WERI-Rb-1 (cell line): ENCODE measurements around the gene B4GALT3.

Experiments
- DNase-seq: peaks from one replicate; pipeline ENCODE4 v3.0.0-alpha.2; 2020
- H3K27ac ChIP-seq: fragments of 250-450 bp; sonication (Bioruptor Pico); 2 replicates; pipeline ENCODE4 v1.5.1; 2020; ENCODE audit warnings: mild to moderate bottlenecking, moderate library complexity
- H3K27me3 ChIP-seq: fragments of 250-450 bp; sonication (Bioruptor Pico); 2 replicates; pipeline ENCODE4 v1.5.1; 2021; ENCODE audit warnings: mild to moderate bottlenecking, low read depth, moderate library complexity; ENCODE audit not compliant: insufficient read depth, severe bottlenecking
- H3K36me3 ChIP-seq: fragments of 250-450 bp; sonication (Bioruptor Pico); 2 replicates; pipeline ENCODE4 v1.5.1; 2020; ENCODE audit warnings: mild to moderate bottlenecking, moderate library complexity
- H3K4me3 ChIP-seq: 2 replicates; pipeline ENCODE4 v1.5.1; 2011; ENCODE audit warnings: low read depth, mild to moderate bottlenecking, control low read depth, low read length
- H3K9me3 ChIP-seq: fragments of 250-450 bp; sonication (Bioruptor Pico); 2 replicates; pipeline ENCODE4 v1.5.1; 2021; ENCODE audit warnings: mild to moderate bottlenecking, moderate library complexity; ENCODE audit not compliant: severe bottlenecking
- TF ChIP-seq, protein P1 (sequence below): IDR thresholded peaks from 2 replicates; pipeline ENCODE4 v1.5.1; 2011; ENCODE audit warnings: low read depth, mild to moderate bottlenecking, control low read depth, inconsistent platforms, low read length

Gene B4GALT3

DNA sequence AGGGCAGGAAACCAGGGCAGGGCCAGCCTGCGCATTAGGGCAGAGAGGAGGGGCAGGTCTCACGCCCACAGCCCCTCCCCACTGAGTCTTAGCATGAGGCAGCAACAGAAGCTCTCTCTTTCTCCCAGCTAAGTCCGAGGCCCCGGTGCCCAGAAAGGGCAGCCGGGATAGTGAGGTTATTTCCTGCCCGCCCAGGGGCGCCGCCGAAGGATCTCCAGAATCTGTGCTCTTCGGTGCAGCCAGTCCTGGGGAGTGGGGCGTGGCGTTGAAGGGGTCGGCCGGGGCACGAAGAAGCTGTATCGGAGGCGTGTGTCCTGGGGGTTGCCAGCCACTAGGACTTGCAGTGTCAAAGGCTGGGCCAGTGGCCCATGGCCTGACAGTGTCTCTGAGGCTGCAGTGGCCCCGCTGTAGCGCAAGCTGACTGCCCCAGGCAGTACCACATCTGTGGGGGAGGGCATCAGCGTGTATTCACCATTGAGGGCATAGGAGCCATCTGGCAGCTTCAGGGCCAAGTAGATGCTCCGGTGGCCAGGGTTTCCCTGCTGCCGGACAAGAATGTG, 13.7 kb upstream of the B4GALT3 start:
- H3K27me3 ChIP-seq: no peaks in the 10 kb centered on the region
- H3K9me3 ChIP-seq: no peaks in the 10 kb centered on the region
- no peak overlapping the region for H3K27ac ChIP-seq
- TF ChIP-seq, protein P1, sequence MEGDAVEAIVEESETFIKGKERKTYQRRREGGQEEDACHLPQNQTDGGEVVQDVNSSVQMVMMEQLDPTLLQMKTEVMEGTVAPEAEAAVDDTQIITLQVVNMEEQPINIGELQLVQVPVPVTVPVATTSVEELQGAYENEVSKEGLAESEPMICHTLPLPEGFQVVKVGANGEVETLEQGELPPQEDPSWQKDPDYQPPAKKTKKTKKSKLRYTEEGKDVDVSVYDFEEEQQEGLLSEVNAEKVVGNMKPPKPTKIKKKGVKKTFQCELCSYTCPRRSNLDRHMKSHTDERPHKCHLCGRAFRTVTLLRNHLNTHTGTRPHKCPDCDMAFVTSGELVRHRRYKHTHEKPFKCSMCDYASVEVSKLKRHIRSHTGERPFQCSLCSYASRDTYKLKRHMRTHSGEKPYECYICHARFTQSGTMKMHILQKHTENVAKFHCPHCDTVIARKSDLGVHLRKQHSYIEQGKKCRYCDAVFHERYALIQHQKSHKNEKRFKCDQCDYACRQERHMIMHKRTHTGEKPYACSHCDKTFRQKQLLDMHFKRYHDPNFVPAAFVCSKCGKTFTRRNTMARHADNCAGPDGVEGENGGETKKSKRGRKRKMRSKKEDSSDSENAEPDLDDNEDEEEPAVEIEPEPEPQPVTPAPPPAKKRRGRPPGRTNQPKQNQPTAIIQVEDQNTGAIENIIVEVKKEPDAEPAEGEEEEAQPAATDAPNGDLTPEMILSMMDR: no peak
- H3K36me3 ChIP-seq: peaks cover 32% of the 10 kb centered on the region
- H3K4me3 ChIP-seq: no peak overlapping the region
- no peak for DNase-seq

DNA sequence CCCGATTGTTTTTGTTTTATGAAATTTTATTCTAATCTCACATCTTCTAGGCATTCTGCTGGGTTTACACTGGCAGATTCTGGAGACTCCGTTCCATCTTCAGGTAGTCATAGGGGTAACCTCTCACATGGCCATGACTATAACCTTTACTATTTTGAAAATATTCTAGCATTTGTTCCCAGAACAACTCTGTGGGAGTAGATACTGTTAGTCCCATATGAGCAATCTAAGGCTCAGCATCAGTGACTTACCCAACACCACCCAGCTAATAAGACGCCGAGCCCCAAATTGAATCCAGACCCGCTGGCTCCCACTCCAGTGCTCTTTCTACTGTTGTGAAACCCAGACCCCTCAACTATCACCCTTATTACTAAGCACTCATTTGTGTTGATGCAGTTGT, 11.7 kb upstream of the B4GALT3 start:
- TF ChIP-seq, protein P1: no peak
- no peak overlapping the region for H3K27ac ChIP-seq
- H3K27me3 ChIP-seq: no peaks in the 10 kb centered on the region
- H3K36me3 ChIP-seq: peaks cover 26% of the 10 kb centered on the region
- no peak overlapping the region for H3K4me3 ChIP-seq
- H3K9me3 ChIP-seq: no peaks in the 10 kb centered on the region
- DNase-seq: no peak

DNA sequence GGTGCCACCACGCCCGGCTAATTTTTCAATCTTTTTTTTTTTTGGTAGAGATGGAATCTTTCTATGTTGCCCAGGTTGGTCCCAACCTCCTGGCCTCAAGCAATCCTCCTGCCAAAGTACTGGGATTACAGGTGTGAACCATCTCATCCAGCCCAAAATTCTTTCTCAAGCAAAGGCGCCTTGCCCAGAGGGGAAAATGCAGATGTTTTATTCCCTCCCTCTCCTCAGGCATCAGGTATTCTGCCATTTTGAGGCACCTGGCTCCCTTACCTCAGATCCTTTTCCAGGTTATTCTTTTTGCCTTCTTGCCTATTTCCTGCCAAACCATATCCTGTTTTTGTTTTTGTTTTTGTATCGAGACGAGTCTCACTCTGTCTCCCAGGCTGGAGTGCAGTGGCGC, 11.1 kb upstream of the B4GALT3 start:
- H3K27me3 ChIP-seq: no peaks in the 10 kb centered on the region
- H3K4me3 ChIP-seq: no peak overlapping the region
- no peak for DNase-seq
- peaks cover 24% of the 10 kb centered on the region for H3K36me3 ChIP-seq
- no peak overlapping the region for H3K27ac ChIP-seq
- TF ChIP-seq, protein P1: no peak
- no peaks in the 10 kb centered on the region for H3K9me3 ChIP-seq

DNA sequence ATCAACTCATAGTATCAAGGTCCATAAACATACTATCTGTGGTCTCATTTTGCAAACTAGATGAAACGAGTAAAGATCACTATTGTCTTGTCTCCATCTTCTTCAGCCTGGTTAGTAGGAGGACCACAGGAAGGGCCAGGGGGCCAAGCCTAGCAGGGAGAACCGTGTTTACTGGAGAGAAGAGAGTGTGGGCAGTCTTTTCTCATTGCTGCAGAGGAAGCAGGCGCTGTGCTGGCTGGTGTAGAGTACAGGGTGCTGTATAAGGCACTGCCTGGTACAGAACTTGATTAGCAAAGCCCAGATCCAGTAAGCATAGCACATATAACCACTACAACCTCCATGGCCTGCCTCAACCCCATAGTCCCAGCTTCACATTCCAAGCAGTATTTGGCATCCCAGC, 10.0 kb upstream of the B4GALT3 start:
- Histone ChIP-seq H3K27ac (no peak overlapping the region), H3K27me3 (no peaks in the 10 kb centered on the region), H3K36me3 (peaks cover 16% of the 10 kb centered on the region), H3K4me3 (no peak overlapping the region), H3K9me3 (no peaks in the 10 kb centered on the region)
- TF ChIP-seq, protein P1: no peak
- DNase-seq: no peak

DNA sequence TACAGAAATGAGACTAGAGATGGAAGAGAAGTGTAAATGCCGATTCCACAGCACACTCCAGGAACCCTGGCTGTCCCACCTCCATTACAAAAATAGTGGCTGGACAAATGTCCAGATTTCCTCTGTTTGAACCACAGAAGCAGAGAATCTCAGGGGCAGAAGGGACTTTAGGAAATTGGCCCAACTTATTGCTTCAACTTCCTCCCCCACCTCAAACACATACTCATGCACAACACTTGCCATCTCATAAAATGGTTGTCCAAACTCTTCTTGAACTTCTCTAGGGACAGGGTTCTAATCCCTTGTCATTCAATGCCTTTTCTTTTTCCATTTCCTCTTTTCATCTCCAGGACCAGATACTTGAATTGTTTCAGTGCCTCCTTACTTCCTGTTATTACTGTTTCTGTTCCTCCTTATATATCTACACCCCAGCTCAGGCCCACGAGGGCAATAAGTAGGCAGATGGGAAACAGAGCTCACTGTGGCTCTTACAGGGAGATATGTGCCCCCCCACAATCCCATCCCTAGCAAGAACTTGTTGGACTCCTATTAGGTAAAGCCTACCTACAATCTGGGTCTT, 8.5 kb upstream of the B4GALT3 start:
- TF ChIP-seq, protein P1: no peak
- H3K27ac ChIP-seq: no peak overlapping the region; the same call in 1 of the 2 replicates
- no peak overlapping the region for H3K4me3 ChIP-seq

DNA sequence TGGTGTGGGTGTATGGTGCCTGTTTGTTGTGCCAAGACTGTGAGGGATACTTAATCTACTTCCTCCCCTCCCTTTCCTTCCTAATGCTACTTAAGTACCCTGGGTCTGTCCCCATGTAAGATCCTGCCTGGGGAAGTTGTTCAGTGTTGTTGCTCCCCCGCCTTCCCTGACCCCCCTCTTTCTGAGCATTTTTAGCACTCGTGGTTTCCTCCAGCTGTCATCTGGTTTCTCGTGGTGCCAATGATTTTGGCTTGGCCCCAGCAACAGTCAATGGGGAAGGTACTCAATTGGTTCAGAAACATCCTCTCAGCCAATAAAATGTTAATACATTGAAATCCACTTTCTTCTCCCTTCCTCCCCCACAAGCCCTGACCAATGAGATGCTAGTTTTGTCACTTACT, 8.0 kb upstream of the B4GALT3 start:
- H3K27ac ChIP-seq: no peak overlapping the region; the same call in 1 of the 2 replicates
- no peaks in the 10 kb centered on the region for H3K27me3 ChIP-seq
- H3K36me3 ChIP-seq: no peaks in the 10 kb centered on the region
- peak; percentile 80 for DNase-seq
- TF ChIP-seq, protein P1: no peak
- H3K4me3 ChIP-seq: no peak overlapping the region
- H3K9me3 ChIP-seq: no peaks in the 10 kb centered on the region

More for the DNA sequence above, 8.5 kb upstream of the B4GALT3 start:
- DNase-seq: no peak
- peaks cover under 1% of the 10 kb centered on the region; the same call in 1 of the 2 replicates for H3K36me3 ChIP-seq
- H3K27me3 ChIP-seq: no peaks in the 10 kb centered on the region
- no peaks in the 10 kb centered on the region for H3K9me3 ChIP-seq
